AG09309 (cell line): ENCODE data around the gene ARL3.

Experiments used
- DNase-seq: peaks from one replicate; pipeline ENCODE4 v3.0.0-alpha.2; 2010; ENCODE audit warnings: low read depth
- H3K4me3 ChIP-seq: 2 replicates; pipeline ENCODE4 v1.5.1; 2011; ENCODE audit warnings: mild to moderate bottlenecking, low read depth, low read length, moderate library complexity; ENCODE audit not compliant: control insufficient read depth
- CTCF ChIP-seq: IDR thresholded peaks from 2 replicates; pipeline ENCODE4 v1.5.1; 2011; ENCODE audit warnings: mild to moderate bottlenecking, low read depth, low read length, inconsistent platforms; ENCODE audit not compliant: insufficient read depth, control insufficient read depth; ENCODE audit errors: missing control alignments

ARL3 gene

DNA sequence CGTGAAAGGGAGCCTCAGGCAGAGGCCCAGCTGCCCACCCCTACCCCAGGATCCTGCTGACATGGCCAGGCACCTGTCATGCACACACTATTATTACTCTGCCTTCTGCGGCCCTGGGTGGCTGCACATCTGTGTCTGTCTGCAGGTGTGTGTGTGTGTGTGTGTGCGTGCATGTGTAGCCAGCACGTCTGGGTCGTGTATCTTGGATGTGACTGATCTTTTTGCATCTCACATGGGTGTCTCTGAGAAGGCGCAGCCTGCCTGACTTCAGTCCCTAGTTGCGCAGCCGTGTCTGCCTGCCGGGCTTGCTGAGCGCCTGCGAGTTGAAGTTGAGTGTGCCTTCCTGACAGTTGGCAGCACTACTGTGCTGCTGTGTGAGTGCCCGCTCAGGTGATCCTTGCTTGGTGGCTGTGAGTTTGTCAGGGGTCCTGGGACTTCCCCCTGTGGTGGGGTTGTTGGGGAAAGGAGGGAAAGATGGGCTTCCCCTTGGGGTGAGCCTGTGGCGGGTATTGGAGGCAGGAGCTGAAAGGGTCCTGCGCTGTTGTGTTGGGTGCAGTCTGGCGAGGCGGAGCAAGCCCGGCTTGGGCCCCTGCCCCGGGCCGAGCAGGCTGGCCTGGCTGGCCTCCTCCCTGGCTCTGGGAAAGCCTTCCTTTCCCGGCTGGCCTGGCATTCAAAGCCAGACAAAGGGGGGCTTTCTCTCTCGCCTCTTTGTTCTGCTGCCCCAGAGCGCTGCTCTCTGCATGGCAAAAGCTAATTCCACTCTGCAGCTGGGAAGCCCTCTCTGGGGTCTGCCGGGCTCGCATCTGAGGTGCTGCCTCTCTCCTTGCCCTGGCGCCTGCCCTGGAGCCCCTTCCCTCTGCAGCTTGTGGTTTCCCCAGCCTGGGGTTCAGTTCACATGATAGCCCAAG is 65.1 kb downstream of the ARL3 start:
- peak overlapping the region; percentile 9 for H3K4me3 ChIP-seq
- no peak for DNase-seq
- TF ChIP-seq CTCF, result no peak

- DNase-seq, result no peak
- TF ChIP-seq CTCF, result no peak
- peak overlapping the region; percentile 9 for H3K4me3 ChIP-seq
These were observed 65.8 kb downstream of the ARL3 start for GRCh38 chr10:102648269-102648888.

DNA sequence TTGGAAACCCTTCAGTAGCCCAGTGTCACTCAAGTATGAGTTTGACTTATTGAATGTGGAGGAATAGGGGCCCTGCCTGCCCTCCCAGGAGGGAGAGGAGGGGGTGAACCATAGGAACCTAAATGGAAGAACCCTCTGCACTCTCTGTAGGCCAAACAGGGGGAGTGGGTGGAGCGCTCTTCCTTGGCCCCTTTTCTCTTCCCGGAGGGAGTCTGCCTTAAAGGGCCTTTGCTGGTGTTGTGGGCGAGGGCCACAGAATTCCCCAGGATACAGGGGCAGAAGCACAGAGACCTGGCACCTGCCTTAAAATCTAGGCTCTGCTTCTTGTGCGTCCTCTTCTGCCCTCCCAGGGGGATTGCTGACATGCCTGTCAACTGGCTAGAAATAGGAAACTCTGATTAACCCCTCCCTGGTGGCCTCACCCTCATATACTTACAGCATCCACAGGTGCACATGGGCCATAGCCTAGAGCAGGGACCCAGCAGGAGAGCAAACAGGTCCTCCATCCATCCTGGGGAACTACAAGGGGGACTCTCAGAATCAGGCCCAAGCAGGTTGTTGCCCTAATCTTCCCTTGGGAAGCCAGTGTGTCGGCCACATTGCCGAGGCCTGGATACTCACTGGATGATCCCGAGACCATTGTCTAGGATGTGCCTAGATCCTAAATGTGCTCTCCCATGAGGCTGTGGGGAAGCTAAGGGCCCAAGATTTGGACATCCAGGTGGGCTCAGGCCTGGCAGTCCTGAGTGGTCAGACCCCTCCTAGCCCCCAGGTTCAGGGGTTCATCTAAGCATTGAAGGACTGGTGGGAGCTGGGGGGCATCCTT is 66.5 kb downstream of the ARL3 start:
- no peak for DNase-seq
- peak overlapping the region; percentile 83 for H3K4me3 ChIP-seq
- no peak for TF ChIP-seq CTCF

GRCh38 chr10:102646610-102647442 is 67.4 kb downstream of the ARL3 start:
- no peak for DNase-seq
- peak overlapping the region; percentile 83 for H3K4me3 ChIP-seq
- TF ChIP-seq CTCF, result no peak

- no peak for TF ChIP-seq CTCF
- peak; percentile 90 for DNase-seq
- H3K4me3 ChIP-seq, result peak overlapping the region; percentile 83
These were observed 68.2 kb downstream of the ARL3 start for GRCh38 chr10:102645741-102646609.
